Endodermal cell (in vitro differentiated cells): ENCODE measurements around the gene AOPEP. TPM values are rescaled to one million over a fixed set of nuclear protein-coding genes. Genes with fewer than 3 reads are reported as not detected.

ENCODE experiments used
- DNase-seq: peaks from one replicate; pipeline ENCODE4 v3.0.0-alpha.2; 2017
- H3K27ac ChIP-seq: 2 replicates; pipeline ENCODE4 v1.5.1; 2013; ENCODE audit warnings: mild to moderate bottlenecking, low read depth, low read length, moderate library complexity
- H3K27me3 ChIP-seq: 2 replicates; pipeline ENCODE4 v1.6.1; 2013; ENCODE audit warnings: mild to moderate bottlenecking, low read length, moderate library complexity; ENCODE audit not compliant: insufficient read depth, control insufficient read depth, poor library complexity, severe bottlenecking
- H3K36me3 ChIP-seq: 2 replicates; pipeline ENCODE4 v1.7.0; 2013; ENCODE audit warnings: mild to moderate bottlenecking, low read length, moderate library complexity; ENCODE audit not compliant: control insufficient read depth, insufficient read depth
- H3K4me1 ChIP-seq: one replicate; pipeline ENCODE4 v1.7.0; 2013; ENCODE audit warnings: low read length; ENCODE audit not compliant: control insufficient read depth, insufficient read depth
- H3K4me3 ChIP-seq: 2 replicates; pipeline ENCODE4 v1.5.1; 2013; ENCODE audit warnings: mild to moderate bottlenecking, low read length, moderate library complexity
- H3K9ac ChIP-seq: 2 replicates; pipeline ENCODE4 v1.6.1; 2013; ENCODE audit warnings: mild to moderate bottlenecking, low read length, moderate library complexity; ENCODE audit not compliant: poor library complexity, severe bottlenecking; ENCODE audit errors: extremely low read depth
- H3K9me3 ChIP-seq: 2 replicates; pipeline ENCODE4 v1.6.1; 2013; ENCODE audit warnings: mild to moderate bottlenecking, low read length, moderate library complexity; ENCODE audit not compliant: control insufficient read depth
- H3K27ac Mint-ChIP-seq: 2 replicates; pipeline ENCODE4 v1.8.0; 2020; ENCODE audit warnings: mixed read lengths
- H3K27me3 Mint-ChIP-seq: 2 replicates; pipeline ENCODE4 v1.8.0; 2021; ENCODE audit warnings: mild to moderate bottlenecking, mixed read lengths; ENCODE audit not compliant: insufficient read depth
- H3K36me3 Mint-ChIP-seq: 2 replicates; pipeline ENCODE4 v1.8.0; 2020; ENCODE audit warnings: low read depth, mixed read lengths
- H3K4me1 Mint-ChIP-seq: 2 replicates; pipeline ENCODE4 v1.8.0; 2020; ENCODE audit warnings: mixed read lengths
- H3K4me3 Mint-ChIP-seq: 2 replicates; pipeline ENCODE4 v1.8.0; 2020; ENCODE audit warnings: mild to moderate bottlenecking, moderate library complexity, mixed read lengths
- H3K9me3 Mint-ChIP-seq: 2 replicates; pipeline ENCODE4 v1.8.0; 2020; ENCODE audit warnings: mild to moderate bottlenecking, mixed read lengths
- WGBS, 2 experiments: methylation state at CpG; one replicate each; pipeline versions ENCODE4 v1.1.5 to v1.1.7; 2013; ENCODE audit warnings: missing lambda C conversion rate in 2 of 2, mixed read lengths in 1 of 2; ENCODE audit not compliant: insufficient coverage in 1 of 2, insufficient read length in 1 of 2; 5-methylcytosine and 5-hydroxymethylcytosine counted together
- total RNA-seq, 2 donors: library from RNA; stranded (reverse); fragmentation: NEBNext Ultra II Directional in 1 of 2; extraction: Animal tissue kit (Norgen Biotek cat#: 25700) in 1 of 2; gene quantifications; 2 replicates in 1 of 2; 3 replicates in 1 of 2; pipeline ENCODE4 v1.2.1, GENCODE V29; 2021
- TF ChIP-seq, protein P1 (sequence below): fragments of 200-600 bp; sonication (generic); conservative IDR thresholded peaks from 2 replicates; pipeline ENCODE4 v1.5.0; 2021; ENCODE audit warnings: antibody characterized with exemption, mild to moderate bottlenecking

AOPEP gene
- total RNA-seq, 2 donors from 2014 or later: 23.4 to 33.7 TPM

DNA sequence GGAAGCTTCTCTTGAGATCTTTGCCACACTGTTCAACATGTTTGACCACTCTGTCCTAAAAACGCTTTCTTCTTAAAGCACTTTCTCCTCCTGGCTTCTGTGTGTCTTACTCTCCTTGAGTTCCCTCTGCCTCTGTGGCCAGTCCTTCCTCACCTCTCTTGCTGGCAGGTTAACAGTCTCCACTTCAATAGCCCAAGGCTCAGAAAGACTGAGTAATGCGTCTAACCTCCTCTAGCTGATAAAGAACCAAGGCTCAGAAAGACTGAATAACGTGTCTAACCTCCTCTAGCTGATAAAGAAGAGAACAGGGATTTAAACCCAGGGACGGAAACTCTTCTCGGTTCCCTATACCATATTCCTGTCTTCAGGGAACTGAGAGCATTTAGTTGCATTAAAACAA, 205.2 kb downstream of the AOPEP start:
- 83 to 85% methylated on average over 3 to 5 of the region's 5 CpGs for WGBS, 2 experiments
- Mint-ChIP-seq H3K9me3 (no peaks in the 10 kb centered on the region), H3K27me3 (no peaks in the 10 kb centered on the region), H3K4me3 (no peak overlapping the region), H3K27ac (no peak overlapping the region), H3K36me3 (peaks cover 13% of the 10 kb centered on the region), H3K4me1 (peaks cover 4% of the 10 kb centered on the region)
- Histone ChIP-seq H3K27me3 (no peaks in the 10 kb centered on the region), H3K36me3 (no peaks in the 10 kb centered on the region), H3K4me1 (no peaks in the 10 kb centered on the region), H3K27ac (no peak overlapping the region), H3K9ac (no peak overlapping the region), H3K4me3 (no peak overlapping the region), H3K9me3 (no peaks in the 10 kb centered on the region)
- no peak for DNase-seq
- TF ChIP-seq, protein P1, sequence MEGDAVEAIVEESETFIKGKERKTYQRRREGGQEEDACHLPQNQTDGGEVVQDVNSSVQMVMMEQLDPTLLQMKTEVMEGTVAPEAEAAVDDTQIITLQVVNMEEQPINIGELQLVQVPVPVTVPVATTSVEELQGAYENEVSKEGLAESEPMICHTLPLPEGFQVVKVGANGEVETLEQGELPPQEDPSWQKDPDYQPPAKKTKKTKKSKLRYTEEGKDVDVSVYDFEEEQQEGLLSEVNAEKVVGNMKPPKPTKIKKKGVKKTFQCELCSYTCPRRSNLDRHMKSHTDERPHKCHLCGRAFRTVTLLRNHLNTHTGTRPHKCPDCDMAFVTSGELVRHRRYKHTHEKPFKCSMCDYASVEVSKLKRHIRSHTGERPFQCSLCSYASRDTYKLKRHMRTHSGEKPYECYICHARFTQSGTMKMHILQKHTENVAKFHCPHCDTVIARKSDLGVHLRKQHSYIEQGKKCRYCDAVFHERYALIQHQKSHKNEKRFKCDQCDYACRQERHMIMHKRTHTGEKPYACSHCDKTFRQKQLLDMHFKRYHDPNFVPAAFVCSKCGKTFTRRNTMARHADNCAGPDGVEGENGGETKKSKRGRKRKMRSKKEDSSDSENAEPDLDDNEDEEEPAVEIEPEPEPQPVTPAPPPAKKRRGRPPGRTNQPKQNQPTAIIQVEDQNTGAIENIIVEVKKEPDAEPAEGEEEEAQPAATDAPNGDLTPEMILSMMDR: no peak

DNA sequence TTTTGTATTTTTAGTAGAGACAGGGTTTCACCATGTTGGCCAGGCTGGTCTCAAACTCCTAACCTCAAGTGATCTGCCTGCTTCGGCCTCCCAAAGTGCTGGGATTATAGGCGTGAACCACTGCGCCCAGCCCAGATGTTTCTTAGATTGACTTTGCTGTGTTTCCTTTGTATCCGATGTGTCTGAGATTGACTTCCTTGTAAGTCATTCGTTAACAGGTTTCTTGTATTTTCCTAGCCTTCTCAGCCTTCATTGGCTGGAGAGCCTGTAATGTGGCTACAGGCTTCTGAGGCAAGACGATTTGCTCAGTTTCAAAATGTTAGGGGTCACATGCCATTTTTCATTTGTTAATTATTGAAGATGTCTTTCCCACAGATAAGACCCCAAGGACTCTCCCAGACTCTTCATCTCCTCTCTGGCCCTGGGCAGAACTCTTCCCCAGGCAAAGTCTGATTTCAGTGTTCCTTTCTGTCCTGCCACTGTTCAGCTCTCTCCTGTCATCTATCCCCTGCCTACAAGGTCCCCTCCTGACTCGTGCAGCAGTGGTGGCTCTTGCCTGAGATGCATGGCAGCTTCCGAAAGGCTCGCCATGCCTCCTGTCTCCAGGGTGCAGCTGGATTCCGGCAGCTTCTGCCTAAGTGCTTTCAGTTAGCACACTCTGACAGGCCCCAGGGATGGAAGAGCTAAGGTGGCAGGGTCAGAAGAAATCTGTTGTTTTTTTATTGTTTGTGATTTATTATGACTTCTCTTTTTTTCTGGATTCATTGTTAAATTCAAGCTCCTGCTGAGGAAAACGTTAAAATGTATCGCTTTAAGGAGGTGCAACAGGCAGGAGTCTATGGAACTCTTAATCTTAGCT, 206.4 kb downstream of the AOPEP start:
- H3K36me3 Mint-ChIP-seq: peaks cover 10% of the 10 kb centered on the region
- H3K27ac Mint-ChIP-seq: no peak overlapping the region
- peaks cover 4% of the 10 kb centered on the region for H3K4me1 Mint-ChIP-seq

DNA sequence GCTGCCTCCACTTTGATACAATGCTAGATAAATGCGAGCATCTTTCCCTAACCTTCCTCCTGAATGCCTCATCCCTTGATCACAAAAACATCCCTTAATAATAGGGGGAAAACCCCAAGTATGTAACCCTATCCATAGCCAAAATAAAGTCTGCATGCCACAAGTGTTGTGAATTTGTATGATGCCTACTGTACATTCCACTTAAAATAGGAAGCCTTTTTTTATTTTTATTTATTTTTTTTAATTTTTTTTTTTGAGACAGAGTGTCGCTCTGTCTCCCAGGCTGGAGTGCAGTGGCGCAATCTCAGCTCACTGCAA, 207.0 kb downstream of the AOPEP start:
- peaks cover 12% of the 10 kb centered on the region for H3K36me3 Mint-ChIP-seq

More for the DNA sequence above, 206.4 kb downstream of the AOPEP start:
- Mint-ChIP-seq H3K9me3 (no peaks in the 10 kb centered on the region), H3K27me3 (no peaks in the 10 kb centered on the region), H3K4me3 (no peak overlapping the region)
- Histone ChIP-seq H3K27ac (peak overlapping the region; percentile 38), H3K9me3 (no peaks in the 10 kb centered on the region), H3K27me3 (no peaks in the 10 kb centered on the region), H3K4me3 (no peak overlapping the region), H3K36me3 (no peaks in the 10 kb centered on the region), H3K4me1 (no peaks in the 10 kb centered on the region), H3K9ac (no peak overlapping the region)
- peak; percentile 30 for DNase-seq
- 90 to 92% methylated on average over 11 to 12 of the region's 12 CpGs for WGBS, 2 experiments
- TF ChIP-seq, protein P1: no peak

More for the DNA sequence above, 207.0 kb downstream of the AOPEP start:
- Histone ChIP-seq H3K36me3 (no peaks in the 10 kb centered on the region), H3K27me3 (no peaks in the 10 kb centered on the region), H3K9me3 (no peaks in the 10 kb centered on the region), H3K4me3 (no peak overlapping the region), H3K4me1 (no peaks in the 10 kb centered on the region), H3K9ac (no peak overlapping the region), H3K27ac (no peak overlapping the region)
- no peak overlapping the region for H3K4me3 Mint-ChIP-seq
- H3K4me1 Mint-ChIP-seq: peaks cover 7% of the 10 kb centered on the region
- H3K9me3 Mint-ChIP-seq: no peaks in the 10 kb centered on the region
- no peak for DNase-seq
- TF ChIP-seq, protein P1: no peak
- H3K27me3 Mint-ChIP-seq: no peaks in the 10 kb centered on the region
- WGBS, 2 experiments: 93 to 94% methylated on average over 2 to 3 of the region's 3 CpGs
- H3K27ac Mint-ChIP-seq: no peak overlapping the region
